GM12878 (cell line): ENCODE results near the gene SLC2A4RG. TPM values are rescaled to one million over a fixed set of nuclear protein-coding genes. Genes with fewer than 3 reads are reported as not detected.

Source experiments
- ATAC-seq: fragments of 200-7000 bp; cut with Tn5 transposase; 3 replicates; pipeline ENCODE4 v1.9.1; 2020; ENCODE audit warnings: mild to moderate bottlenecking, moderate library complexity
- BruUV-seq: library from RNA; stranded (reverse); fragments of 400-500 nt; replicated peaks from 2 replicates; lab custom pipeline; 2021; lab: Mats Ljungman, UMichigan
- CTCF ChIA-PET: fragments of 300-600 bp; sonication (Branson Sonifier 250); formaldehyde crosslinking; extraction: SDS; loops from one replicate; lab custom pipeline; 2021; ENCODE audit warnings: inconsistent platforms; lab: Yijun Ruan, JAX
- POLR2A ChIA-PET: fragments of 350-600 bp; formaldehyde crosslinking; extraction: SDS; loops from one replicate; lab custom pipeline; 2021; ENCODE audit warnings: inconsistent platforms; lab: Charles Lee
- RAD21 ChIA-PET: fragments of 300-600 bp; sonication (Branson Sonifier 250); formaldehyde crosslinking; loops from one replicate; lab custom pipeline; 2023; ENCODE audit warnings: antibody characterized with exemption; ENCODE audit not compliant: unreplicated experiment; lab: Charles Lee
- SMC1A ChIA-PET: fragments of 300-600 bp; sonication (Branson Sonifier 250); formaldehyde crosslinking; loops from one replicate; lab custom pipeline; 2023; ENCODE audit not compliant: unreplicated experiment, uncharacterized antibody; lab: Charles Lee
- DNase-seq: peaks from one replicate; pipeline ENCODE4 v3.0.0-alpha.2; 2011; ENCODE audit warnings: low read depth, low spot score
- FAIRE-seq: peaks from 3 replicates; lab custom pipeline; 2011; peaks lifted over from hg19 to GRCh38; lab: Jason Lieb, UNC
- H2AFZ ChIP-seq: 2 replicates; pipeline ENCODE4 v1.6.0; 2011; ENCODE audit warnings: low read depth, low read length, control low read depth; ENCODE audit not compliant: control insufficient read depth
- H3K27ac ChIP-seq: 2 replicates; pipeline ENCODE4 v1.5.1; 2011; ENCODE audit warnings: control low read depth; ENCODE audit not compliant: control insufficient read depth, insufficient read depth
- H3K27me3 ChIP-seq, 2 experiments: replicated peaks in 1 of 2; 2 replicates each; pipeline versions ENCODE4 v1.6.0 to v1.6.1; 2011; ENCODE audit warnings: low read length in 1 of 2; ENCODE audit not compliant: control insufficient read depth in 2 of 2, insufficient read depth in 2 of 2
- H3K36me3 ChIP-seq, 2 experiments: 2 replicates each; pipeline ENCODE4 v1.5.1; 2011; ENCODE audit warnings: low read length in 1 of 2; ENCODE audit not compliant: control insufficient read depth in 2 of 2, insufficient read depth in 2 of 2
- H3K4me1 ChIP-seq: 2 replicates; pipeline ENCODE4 v1.6.1; 2011; ENCODE audit warnings: mild to moderate bottlenecking, low read length, moderate library complexity, mixed read lengths; ENCODE audit not compliant: control insufficient read depth, insufficient read depth
- H3K4me2 ChIP-seq: 2 replicates; pipeline ENCODE4 v1.6.0; 2011; ENCODE audit warnings: control low read depth; ENCODE audit not compliant: control insufficient read depth, insufficient read depth
- H3K4me3 ChIP-seq: fragments of 200-600 bp; sonication (generic); 2 replicates; pipeline ENCODE4 v1.5.1; 2016
- H3K79me2 ChIP-seq: 2 replicates; pipeline ENCODE4 v1.6.0; 2011; ENCODE audit warnings: low read length; ENCODE audit not compliant: control insufficient read depth, insufficient read depth
- H3K9ac ChIP-seq: 2 replicates; pipeline ENCODE4 v1.8.0; 2011; ENCODE audit warnings: low read length, control low read depth, mixed read lengths; ENCODE audit not compliant: control insufficient read depth, insufficient read depth
- H3K9me3 ChIP-seq: replicated peaks from 3 replicates; pipeline ENCODE4 v1.5.1; 2011; ENCODE audit warnings: mild to moderate bottlenecking, low read length; ENCODE audit not compliant: control insufficient read depth, insufficient read depth
- H4K20me1 ChIP-seq: 2 replicates; pipeline ENCODE4 v1.6.0; 2011; ENCODE audit not compliant: control insufficient read depth, insufficient read depth
- ATF7 ChIP-seq: fragments of 450-650 bp; IDR thresholded peaks from 2 replicates; pipeline ENCODE4 v1.6.1; 2016; ENCODE audit warnings: low read depth, mild to moderate bottlenecking
- CREM ChIP-seq: IDR thresholded peaks from 2 replicates; pipeline ENCODE4 v1.6.1; 2014; ENCODE audit warnings: antibody characterized with exemption, low read depth
- IKZF1 ChIP-seq: fragments of 450-650 bp; conservative IDR thresholded peaks from 2 replicates; pipeline ENCODE4 v1.6.1; 2017; ENCODE audit warnings: antibody characterized with exemption, mild to moderate bottlenecking
- IRF5 ChIP-seq: fragments of 450-650 bp; IDR thresholded peaks from 2 replicates; pipeline ENCODE4 v1.6.1; 2017; ENCODE audit warnings: borderline replicate concordance
- MAX ChIP-seq: IDR thresholded peaks from 2 replicates; pipeline ENCODE4 v1.6.1; 2012; ENCODE audit warnings: low read depth, low read length, improper control_type of control experiment
- POLR2A ChIP-seq: IDR thresholded peaks from 2 replicates; pipeline ENCODE4 v1.6.1; 2011; ENCODE audit warnings: low read depth, mild to moderate bottlenecking, low read length
- WGBS: methylation state at CpG from one replicate; pipeline ENCODE4 v1.1.6; 2016; ENCODE audit warnings: low lambda C conversion rate; ENCODE audit not compliant: insufficient replicate concordance, insufficient coverage; ENCODE audit errors: missing lambda C conversion rate; 5-methylcytosine and 5-hydroxymethylcytosine counted together
- in situ Hi-C: fragments of 300-500 bp; cut with MboI; formaldehyde crosslinking; loops from 9 replicates; pipeline ENCODE4 v1.14.3; 2018; ENCODE audit warnings: mixed read lengths
- intact Hi-C: fragments of 100-400 bp; cut with micrococcal nuclease; formaldehyde crosslinking; loops from one replicate; pipeline ENCODE4 v1.14.2; 2022; ENCODE audit not compliant: unreplicated experiment
- polyA plus RNA-seq, 11 experiments: library from polyadenylated mRNA; depleted of rRNA in 4 of 11; unstranded in 6 of 11; stranded (reverse) in 5 of 11; fragments of >200 nt; fragmentation: Nextera tagmentation in 4 of 11; fragmentation: Illumina TruSeq in 1 of 11; extraction: Ambion mirVana in 4 of 11; extraction: Trizol in 1 of 11; gene quantifications; 1 replicate in 1 of 11; 2 replicates in 10 of 11; pipeline versions ENCODE4 v1.2.1 to v1.2.3, GENCODE V29; 2011 to 2016; ENCODE audit warnings: inconsistent platforms in 2 of 11, missing spikeins in 2 of 11, low read depth in 1 of 11
- total RNA-seq, 4 experiments: library from RNA; depleted of rRNA in 3 of 4; stranded (reverse); fragments of >200 nt in 3 of 4; fragmentation: Illumina TruSeq in 1 of 4; extraction: Trizol in 1 of 4; gene quantifications; 2 replicates each; pipeline versions ENCODE4 v1.2.1 to v1.2.3, GENCODE V29; 2013 to 2021

SLC2A4RG gene
- total and polyA plus RNA-seq, 10 of the 15 experiments (the other 5 are each of a cell fraction or from before 2014, with no cell fraction given) = 0.34 to 65.9 (median 13.3) TPM

- ATAC-seq = no peak
- CTCF ChIA-PET = no interaction called here
- FAIRE-seq = no peak
- POLR2A ChIA-PET = no interaction called here
- no TSS peak for BruUV-seq
- intact Hi-C loops = no loop called here
- RAD21 ChIA-PET = no interaction called here
- no peak overlapping the region for H3K27ac ChIP-seq
- WGBS = 84% methylated on average over 25 of the region's 40 CpGs
- TF ChIP-seq POLR2A (peak; percentile 1; the same call in 1 of the 2 replicates), ATF7 (no peak), IRF5 (no peak), IKZF1 (no peak), MAX (no peak), CREM (no peak)
- H3K79me2 ChIP-seq = no peaks in the 10 kb centered on the region
- no peak overlapping the region for H3K4me3 ChIP-seq
- no peaks in the 10 kb centered on the region for H3K36me3 ChIP-seq
- no peaks in the 10 kb centered on the region for H3K9me3 ChIP-seq
- in situ Hi-C loops = no loop called here
- H3K4me1 ChIP-seq = no peaks in the 10 kb centered on the region
- no peaks in the 10 kb centered on the region for H4K20me1 ChIP-seq
- H3K27me3 ChIP-seq = no peaks in the 10 kb centered on the region
- DNase-seq = no peak
- no peak overlapping the region for H3K4me2 ChIP-seq
- no peak overlapping the region for H2AFZ ChIP-seq
- no peak overlapping the region for H3K9ac ChIP-seq
- SMC1A ChIA-PET = no interaction called here
These were observed 49.3 kb upstream of the SLC2A4RG start for GRCh38 chr20:63690003-63690897.
